IMR-90 (cell line): Measurements from ENCODE around the gene CCDC70. TPM values are rescaled to one million over a fixed set of nuclear protein-coding genes. Genes with fewer than 3 reads are reported as not detected.

Experiments
- ATAC-seq: fragments of 200-7000 bp; cut with Tn5 transposase; 2 replicates; pipeline ENCODE4 v1.9.1; 2020; ENCODE audit warnings: low read depth, mild to moderate bottlenecking, moderate library complexity
- BruUV-seq: library from RNA; stranded (reverse); fragments of 400-500 nt; replicated peaks from 2 replicates; lab custom pipeline; 2021; lab: Mats Ljungman, UMichigan
- CTCF ChIA-PET: fragments of 300-600 bp; formaldehyde crosslinking; extraction: SDS; loops from one replicate; lab custom pipeline; 2021; ENCODE audit warnings: antibody characterized with exemption; lab: Yijun Ruan, JAX
- POLR2A ChIA-PET: fragments of 300-600 bp; sonication (Branson Sonifier 250); formaldehyde crosslinking; loops from one replicate; lab custom pipeline; 2022; ENCODE audit warnings: antibody characterized with exemption; ENCODE audit not compliant: unreplicated experiment; lab: Charles Lee
- DNase-seq: peaks from one replicate; pipeline ENCODE4 v3.0.0; 2013
- H2AFZ ChIP-seq: replicated peaks from 2 replicates; pipeline ENCODE3; 2013; ENCODE audit warnings: low read length, mild to moderate bottlenecking; ENCODE audit not compliant: poor library complexity
- H2AK5ac ChIP-seq: 2 replicates; pipeline ENCODE4 v1.6.1; 2013; ENCODE audit warnings: low read depth, low read length, inconsistent platforms
- H2AK9ac ChIP-seq: replicated peaks from 2 replicates; pipeline ENCODE3; 2013; ENCODE audit warnings: mild to moderate bottlenecking, low read depth, low read length, moderate library complexity; ENCODE audit not compliant: poor library complexity
- H2BK120ac ChIP-seq: 2 replicates; pipeline ENCODE4 v1.6.1; 2013; ENCODE audit warnings: low read depth, low read length, inconsistent platforms
- H2BK15ac ChIP-seq: 3 replicates; pipeline ENCODE4 v1.6.1; 2013; ENCODE audit warnings: low read depth, low read length, inconsistent platforms
- H2BK20ac ChIP-seq: 2 replicates; pipeline ENCODE4 v1.6.1; 2013; ENCODE audit warnings: low read depth, mild to moderate bottlenecking, inconsistent platforms, low read length, moderate library complexity
- H2BK5ac ChIP-seq: 2 replicates; pipeline ENCODE4 v1.6.1; 2013; ENCODE audit warnings: mild to moderate bottlenecking, low read depth, low read length, inconsistent platforms; ENCODE audit not compliant: poor library complexity, severe bottlenecking
- H3K14ac ChIP-seq: replicated peaks from 2 replicates; pipeline ENCODE4 v1.6.1; 2013; ENCODE audit warnings: low read depth, low read length, inconsistent platforms
- H3K18ac ChIP-seq: 2 replicates; pipeline ENCODE4 v1.6.1; 2013; ENCODE audit warnings: low read depth, low read length, control low read depth
- H3K23ac ChIP-seq: 2 replicates; pipeline ENCODE4 v1.6.1; 2013; ENCODE audit warnings: low read depth, low read length, inconsistent platforms
- H3K27ac ChIP-seq: 2 replicates; pipeline ENCODE4 v1.5.1; 2013; ENCODE audit warnings: mild to moderate bottlenecking, control low read depth, low read length; ENCODE audit not compliant: insufficient read depth
- H3K27me3 ChIP-seq: 2 replicates; pipeline ENCODE4 v1.6.1; 2013; ENCODE audit warnings: low read length; ENCODE audit not compliant: control insufficient read depth, insufficient read depth
- H3K36me3 ChIP-seq: 2 replicates; pipeline ENCODE4 v1.6.1; 2013; ENCODE audit warnings: low read length, mixed read lengths; ENCODE audit not compliant: control insufficient read depth, insufficient read depth
- H3K4ac ChIP-seq: 2 replicates; pipeline ENCODE4 v1.6.1; 2013; ENCODE audit warnings: low read depth, low read length, inconsistent platforms
- H3K4me1 ChIP-seq: 2 replicates; pipeline ENCODE4 v1.6.1; 2013; ENCODE audit warnings: low read length, mixed read lengths; ENCODE audit not compliant: control insufficient read depth, insufficient read depth
- H3K4me2 ChIP-seq: 2 replicates; pipeline ENCODE4 v1.6.1; 2013; ENCODE audit warnings: low read depth, mild to moderate bottlenecking, control low read depth, low read length, moderate library complexity
- H3K4me3 ChIP-seq: 2 replicates; pipeline ENCODE4 v1.5.1; 2013; ENCODE audit warnings: low read depth, mild to moderate bottlenecking, control low read depth, low read length, moderate library complexity; ENCODE audit not compliant: insufficient read depth
- H3K56ac ChIP-seq: 2 replicates; pipeline ENCODE4 v1.6.1; 2013; ENCODE audit warnings: low read length, inconsistent platforms; ENCODE audit not compliant: insufficient read depth; ENCODE audit errors: extremely low read depth
- H3K79me1 ChIP-seq, 2 experiments: 2 replicates each; pipeline ENCODE4 v1.6.1; 2013; ENCODE audit warnings: low read length in 2 of 2, inconsistent platforms in 1 of 2, low read depth in 1 of 2
- H3K9ac ChIP-seq: 2 replicates; pipeline ENCODE4 v1.6.1; 2013; ENCODE audit warnings: low read depth, low read length, control low read depth
- H3K9me1 ChIP-seq: 2 replicates; pipeline ENCODE4 v1.6.1; 2013; ENCODE audit warnings: low read length, inconsistent platforms; ENCODE audit not compliant: insufficient read depth
- H3K9me3 ChIP-seq: 2 replicates; pipeline ENCODE4 v1.6.1; 2013; ENCODE audit warnings: low read length; ENCODE audit not compliant: control insufficient read depth, insufficient read depth
- H4K20me1 ChIP-seq: 2 replicates; pipeline ENCODE4 v1.6.1; 2013; ENCODE audit warnings: low read length, inconsistent platforms; ENCODE audit not compliant: insufficient read depth
- H4K5ac ChIP-seq: 2 replicates; pipeline ENCODE4 v1.6.1; 2013; ENCODE audit warnings: mild to moderate bottlenecking, low read depth, low read length, control low read depth
- H4K8ac ChIP-seq, 2 experiments: 2 replicates each; pipeline ENCODE4 v1.6.1; 2013; ENCODE audit warnings: low read depth in 2 of 2, low read length in 2 of 2, control low read depth in 1 of 2, inconsistent platforms in 1 of 2
- H4K91ac ChIP-seq: 2 replicates; pipeline ENCODE4 v1.6.1; 2013; ENCODE audit warnings: low read depth, low read length, inconsistent platforms; ENCODE audit not compliant: insufficient read depth
- RFX5 ChIP-seq: IDR thresholded peaks from 2 replicates; pipeline ENCODE4 v1.8.0; 2012; ENCODE audit warnings: low read depth, mild to moderate bottlenecking, low read length, moderate library complexity
- SMC3 ChIP-seq: fragments of 150-350 bp; IDR thresholded peaks from 2 replicates; pipeline ENCODE4 v1.6.1; 2016; ENCODE audit warnings: low read depth, mild to moderate bottlenecking, antibody characterized with exemption, low read length, moderate library complexity
- USF2 ChIP-seq: fragments of 150-350 bp; IDR thresholded peaks from 2 replicates; pipeline ENCODE4 v1.6.1; 2017; ENCODE audit warnings: mild to moderate bottlenecking, antibody characterized with exemption, low read length, low read depth
- WGBS, 2 experiments: methylation state at CpG; one replicate each; pipeline versions ENCODE4 v1.1.5 to v1.1.7; 2013; ENCODE audit warnings: missing lambda C conversion rate in 2 of 2; ENCODE audit not compliant: insufficient read length in 1 of 2; ENCODE audit errors: extremely low coverage in 2 of 2; 5-methylcytosine and 5-hydroxymethylcytosine counted together
- dilution Hi-C: fragments of 300-500 bp; cut with HindIII; formaldehyde crosslinking; loops from one replicate; pipeline ENCODE4 v1.14.3; 2018; ENCODE audit warnings: low sequenced_read_pairs; ENCODE audit not compliant: unreplicated experiment
- in situ Hi-C: fragments of 300-500 bp; cut with MboI; formaldehyde crosslinking; loops from 3 replicates; pipeline ENCODE4 v1.14.3; 2019; ENCODE audit warnings: low sequenced_read_pairs, inconsistent platforms, mixed read lengths
- intact Hi-C: fragments of 100-400 bp; cut with micrococcal nuclease; formaldehyde crosslinking; loops from 2 replicates; pipeline ENCODE4 v1.10.0; 2022
- polyA plus RNA-seq, 3 experiments: library from polyadenylated mRNA; depleted of rRNA; stranded (reverse); fragments of >200 nt; gene quantifications; 2 replicates each; pipeline ENCODE4 v1.2.3, GENCODE V29; 2012; ENCODE audit warnings: low replicate concordance in 1 of 3
- total RNA-seq: library from RNA; depleted of rRNA; stranded (reverse); fragments of >200 nt; gene quantifications from 2 replicates; pipeline ENCODE4 v1.2.3, GENCODE V29; 2012

CCDC70 gene
- total and polyA plus RNA-seq, 2 of the 4 experiments (the other 2 are of a cell fraction), result not detected

GRCh38 chr13:51820016-51820597 is 41.7 kb upstream of the CCDC70 start:
- no peak overlapping the region for H3K56ac ChIP-seq
- DNase-seq (no peak), ATAC-seq (no peak)
- H3K36me3 ChIP-seq, result no peaks in the 10 kb centered on the region
- H3K4ac ChIP-seq, result no peak overlapping the region
- H3K14ac ChIP-seq, result no peak overlapping the region
- no peaks in the 10 kb centered on the region for H3K79me1 ChIP-seq
- H3K9ac ChIP-seq, result no peak overlapping the region
- no peaks in the 10 kb centered on the region for H3K9me3 ChIP-seq
- 50% methylated on average over 1 of the region's 4 CpGs; no CpG with 5 or more reads in 1 of the 2 experiments for WGBS, 2 experiments
- H3K4me1 ChIP-seq, result no peaks in the 10 kb centered on the region
- CTCF ChIA-PET, result no interaction called here
- H2AFZ ChIP-seq, result no peak overlapping the region
- no peak overlapping the region for H4K91ac ChIP-seq
- no peak overlapping the region for H3K18ac ChIP-seq
- no peak overlapping the region for H2BK20ac ChIP-seq
- H2AK5ac ChIP-seq, result no peak overlapping the region
- TF ChIP-seq USF2 (no peak), RFX5 (no peak), SMC3 (no peak)
- no TSS peak for BruUV-seq
- peaks cover 70% of the 10 kb centered on the region for H3K27me3 ChIP-seq
- dilution Hi-C loops, result no loop called here
- no peak overlapping the region for H2AK9ac ChIP-seq
- no peak overlapping the region for H2BK5ac ChIP-seq
- H3K23ac ChIP-seq, result no peak overlapping the region
- intact Hi-C loops, result no loop called here
- no peaks in the 10 kb centered on the region for H4K20me1 ChIP-seq
- no peak overlapping the region for H4K8ac ChIP-seq
- in situ Hi-C loops, result no loop called here
- H3K27ac ChIP-seq, result no peak overlapping the region
- H4K5ac ChIP-seq, result no peak overlapping the region
- H3K4me2 ChIP-seq, result no peak overlapping the region
- POLR2A ChIA-PET, result no interaction called here
- no peak overlapping the region for H2BK15ac ChIP-seq
- no peak overlapping the region for H3K4me3 ChIP-seq
- H2BK120ac ChIP-seq, result no peak overlapping the region
- H3K9me1 ChIP-seq, result no peaks in the 10 kb centered on the region
